Nephron (organoid): Measurements from ENCODE around the gene OR8I2.
"Not testable (repeated sequence)": the region's sequence is repeated elsewhere in the genome, so short reads cannot be mapped to it uniquely, and the experiment has no call there.

Experiments
- H3K27ac Mint-ChIP-seq, 3 experiments: 2 replicates each; pipeline ENCODE4 v1.8.0; 2020; ENCODE audit warnings: mixed read lengths in 3 of 3, mild to moderate bottlenecking in 2 of 3, moderate library complexity in 1 of 3
- H3K27me3 Mint-ChIP-seq: 2 replicates; pipeline ENCODE4 v1.8.0; 2021; ENCODE audit warnings: low read depth, mild to moderate bottlenecking, moderate library complexity, mixed read lengths
- H3K36me3 Mint-ChIP-seq: 2 replicates; pipeline ENCODE4 v1.8.0; 2020; ENCODE audit warnings: low read depth, mixed read lengths
- H3K4me1 Mint-ChIP-seq: 2 replicates; pipeline ENCODE4 v1.8.0; 2020; ENCODE audit warnings: mixed read lengths
- H3K4me3 Mint-ChIP-seq, 3 experiments: 2 replicates each; pipeline ENCODE4 v1.8.0; 2020; ENCODE audit warnings: mild to moderate bottlenecking in 3 of 3, mixed read lengths in 3 of 3, moderate library complexity in 2 of 3
- H3K9me3 Mint-ChIP-seq: 2 replicates; pipeline ENCODE4 v1.8.0; 2020; ENCODE audit warnings: mixed read lengths
- TF ChIP-seq, protein P1 (sequence below), 3 experiments: fragments of 200-600 bp; sonication (generic); IDR thresholded peaks; one replicate each; pipeline ENCODE4 v1.5.0; 2021; ENCODE audit warnings: antibody characterized with exemption in 3 of 3; ENCODE audit not compliant: unreplicated experiment in 3 of 3

OR8I2 gene

DNA sequence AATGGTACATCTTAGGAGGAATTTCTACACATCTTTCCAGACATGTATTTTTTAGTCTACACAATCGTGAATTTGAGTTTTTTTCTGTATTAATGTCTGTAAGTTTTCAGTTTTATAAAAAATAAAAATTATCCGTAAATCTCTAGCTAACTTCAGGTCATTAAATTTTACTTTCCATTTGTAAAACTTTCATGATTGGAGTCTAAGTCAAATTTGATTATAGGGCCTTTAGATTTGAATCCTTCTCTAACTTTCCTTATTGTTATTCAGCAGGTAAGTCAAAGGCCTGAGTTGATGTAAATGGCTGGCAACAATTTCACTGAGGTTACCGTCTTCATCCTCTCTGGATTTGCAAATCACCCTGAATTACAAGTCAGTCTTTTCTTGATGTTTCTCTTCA, at the start of gene OR8I2:
Gene OR8I2 (plus strand): TSS at position 301 of the 400 bp plus-strand sequence. CDS start 0 bp downstream, at position 301.
- Mint-ChIP-seq H3K36me3 (no peaks in the 10 kb centered on the region), H3K4me3 (no peak within 1 kb of the TSS), H3K27ac (no peak within 1 kb of the TSS), H3K4me1 (no peaks in the 10 kb centered on the region), H3K9me3 (no peaks in the 10 kb centered on the region), H3K27me3 (no peaks in the 10 kb centered on the region)
- TF ChIP-seq, protein P1, sequence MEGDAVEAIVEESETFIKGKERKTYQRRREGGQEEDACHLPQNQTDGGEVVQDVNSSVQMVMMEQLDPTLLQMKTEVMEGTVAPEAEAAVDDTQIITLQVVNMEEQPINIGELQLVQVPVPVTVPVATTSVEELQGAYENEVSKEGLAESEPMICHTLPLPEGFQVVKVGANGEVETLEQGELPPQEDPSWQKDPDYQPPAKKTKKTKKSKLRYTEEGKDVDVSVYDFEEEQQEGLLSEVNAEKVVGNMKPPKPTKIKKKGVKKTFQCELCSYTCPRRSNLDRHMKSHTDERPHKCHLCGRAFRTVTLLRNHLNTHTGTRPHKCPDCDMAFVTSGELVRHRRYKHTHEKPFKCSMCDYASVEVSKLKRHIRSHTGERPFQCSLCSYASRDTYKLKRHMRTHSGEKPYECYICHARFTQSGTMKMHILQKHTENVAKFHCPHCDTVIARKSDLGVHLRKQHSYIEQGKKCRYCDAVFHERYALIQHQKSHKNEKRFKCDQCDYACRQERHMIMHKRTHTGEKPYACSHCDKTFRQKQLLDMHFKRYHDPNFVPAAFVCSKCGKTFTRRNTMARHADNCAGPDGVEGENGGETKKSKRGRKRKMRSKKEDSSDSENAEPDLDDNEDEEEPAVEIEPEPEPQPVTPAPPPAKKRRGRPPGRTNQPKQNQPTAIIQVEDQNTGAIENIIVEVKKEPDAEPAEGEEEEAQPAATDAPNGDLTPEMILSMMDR (IDR thresholded peaks at IDR 0.05; ENCODE audit: unreplicated experiment in 3 of 3), result no peak

DNA sequence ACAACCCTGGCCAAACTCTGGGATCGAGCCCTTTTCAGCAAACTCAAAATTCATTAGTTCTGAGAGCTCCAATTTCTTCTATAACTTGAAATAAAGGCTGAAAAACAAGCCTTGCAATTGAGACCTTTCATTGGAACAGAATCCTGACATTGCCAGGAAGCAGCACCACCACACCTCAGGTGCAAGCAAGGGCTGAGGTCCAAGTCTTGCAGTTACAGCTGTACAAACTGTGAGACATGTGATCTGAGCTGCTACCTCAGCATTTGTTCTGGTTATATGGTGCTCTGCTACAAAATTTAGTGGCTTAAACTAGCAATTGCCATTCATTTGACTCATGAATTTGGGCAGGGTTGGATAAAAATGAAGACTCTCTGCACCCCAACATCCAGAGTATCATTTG, 47.6 kb upstream of the OR8I2 start:
- TF ChIP-seq, protein P1 (IDR thresholded peaks at IDR 0.05; ENCODE audit: unreplicated experiment in 3 of 3), result no peak
- Mint-ChIP-seq H3K27me3 (no peaks in the 10 kb centered on the region), H3K27ac (no peak overlapping the region), H3K4me3 (no peak overlapping the region), H3K36me3 (no peaks in the 10 kb centered on the region), H3K4me1 (no peaks in the 10 kb centered on the region), H3K9me3 (peaks cover 9% of the 10 kb centered on the region)

DNA sequence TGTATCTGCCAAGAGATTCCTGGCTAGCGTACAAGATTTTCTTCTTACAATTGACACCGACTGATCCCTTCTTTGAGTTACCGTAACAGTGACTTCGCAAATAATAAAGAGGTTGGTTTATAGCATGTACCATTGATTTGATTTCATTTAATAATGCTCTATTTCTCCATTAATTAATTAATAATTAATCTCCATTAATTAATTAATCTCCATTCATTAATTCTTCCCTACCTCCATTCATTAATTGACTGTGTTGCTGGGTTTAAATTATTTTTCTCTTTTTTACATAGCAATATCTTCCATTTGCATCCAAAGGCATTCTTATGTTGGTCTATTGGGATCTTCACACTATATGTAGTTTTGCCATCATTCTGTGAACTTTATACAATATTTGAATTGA, 44.6 kb upstream of the OR8I2 start:
- TF ChIP-seq, protein P1 (IDR thresholded peaks at IDR 0.05; ENCODE audit: unreplicated experiment in 3 of 3), result no peak

DNA sequence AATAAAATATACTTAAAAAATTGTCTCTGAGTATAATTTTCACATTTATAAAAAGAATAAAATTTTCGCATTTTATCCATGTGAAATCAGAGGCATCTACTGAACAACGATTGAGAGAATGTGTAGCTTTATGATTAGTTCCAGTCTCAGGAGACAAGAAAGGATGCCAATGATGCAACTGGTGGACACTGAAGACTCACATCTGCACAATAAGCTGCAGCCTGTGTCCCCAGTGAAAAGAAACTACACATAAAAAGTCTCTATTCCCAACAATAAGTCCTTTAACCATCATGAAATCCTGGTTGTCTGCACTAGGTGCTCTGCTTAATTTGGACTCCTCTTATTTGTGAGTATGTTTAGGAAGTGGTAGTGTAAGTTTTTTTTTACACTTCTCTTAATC, 43.6 kb upstream of the OR8I2 start:
- TF ChIP-seq, protein P1 (IDR thresholded peaks at IDR 0.05; ENCODE audit: unreplicated experiment in 3 of 3), result no peak
- Mint-ChIP-seq H3K36me3 (no peaks in the 10 kb centered on the region), H3K4me3 (no peak overlapping the region), H3K4me1 (no peaks in the 10 kb centered on the region), H3K27me3 (no peaks in the 10 kb centered on the region), H3K9me3 (no peaks in the 10 kb centered on the region), H3K27ac (no peak overlapping the region)

More for the DNA sequence above, 44.6 kb upstream of the OR8I2 start:
- peaks cover under 1% of the 10 kb centered on the region for H3K9me3 Mint-ChIP-seq
- no peaks in the 10 kb centered on the region for H3K36me3 Mint-ChIP-seq
- no peaks in the 10 kb centered on the region for H3K4me1 Mint-ChIP-seq
- no peak overlapping the region for H3K4me3 Mint-ChIP-seq
- H3K27ac Mint-ChIP-seq, result no peak overlapping the region
- no peaks in the 10 kb centered on the region for H3K27me3 Mint-ChIP-seq

DNA sequence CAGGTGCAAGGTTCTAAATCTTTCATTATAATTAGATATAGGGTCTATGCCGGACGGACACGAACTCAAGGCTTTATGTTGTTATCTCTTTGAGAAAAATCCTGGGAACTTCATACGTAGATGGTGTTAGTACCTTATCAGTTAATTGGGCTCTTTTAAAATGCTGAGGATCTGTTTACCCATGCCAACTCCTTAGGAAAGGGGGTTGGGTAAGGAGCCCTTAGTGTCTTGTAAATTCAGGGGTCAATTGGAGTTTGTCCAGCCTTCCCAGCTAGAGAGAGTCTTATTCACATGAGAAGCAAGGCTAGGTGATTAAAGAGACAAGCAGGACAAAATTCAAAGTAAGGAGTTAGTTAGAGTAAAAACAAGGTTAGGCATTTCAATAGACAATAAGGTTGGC, 36.7 kb upstream of the OR8I2 start:
- H3K9me3 Mint-ChIP-seq, H3K4me1 Mint-ChIP-seq, H3K27ac Mint-ChIP-seq, H3K36me3 Mint-ChIP-seq, H3K27me3 Mint-ChIP-seq, H3K4me3 Mint-ChIP-seq: not testable (repeated sequence)

DNA sequence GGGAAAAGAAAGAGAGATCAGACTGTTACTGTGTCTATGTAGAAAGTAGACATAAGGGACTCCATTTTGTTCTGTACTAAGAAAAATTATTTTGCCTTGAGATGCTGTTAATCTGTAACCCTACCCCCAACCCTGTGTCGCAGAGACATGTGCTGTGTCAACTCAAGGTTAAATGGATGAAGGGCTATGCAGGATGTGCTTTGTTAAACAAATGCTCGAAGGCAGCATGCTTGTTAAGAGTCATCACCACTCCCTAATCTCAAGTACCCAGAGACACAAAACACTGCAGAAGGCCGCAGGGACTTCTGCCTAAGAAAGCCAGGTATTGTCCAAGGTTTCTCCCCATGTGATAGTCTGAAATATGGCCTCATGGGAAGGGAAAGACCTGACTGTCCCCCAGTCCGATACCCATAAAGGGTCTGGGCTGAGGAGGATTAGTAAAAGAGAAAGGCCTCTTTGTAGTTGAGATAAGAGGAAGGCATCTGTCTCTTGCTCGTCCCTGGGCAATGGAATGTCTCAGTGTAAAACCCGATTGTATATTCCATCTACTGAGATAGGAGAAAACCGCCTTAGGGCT, 35.4 kb upstream of the OR8I2 start:
- not testable (repeated sequence) for H3K27me3 Mint-ChIP-seq, H3K27ac Mint-ChIP-seq, H3K36me3 Mint-ChIP-seq, H3K4me3 Mint-ChIP-seq, H3K4me1 Mint-ChIP-seq, H3K9me3 Mint-ChIP-seq

DNA sequence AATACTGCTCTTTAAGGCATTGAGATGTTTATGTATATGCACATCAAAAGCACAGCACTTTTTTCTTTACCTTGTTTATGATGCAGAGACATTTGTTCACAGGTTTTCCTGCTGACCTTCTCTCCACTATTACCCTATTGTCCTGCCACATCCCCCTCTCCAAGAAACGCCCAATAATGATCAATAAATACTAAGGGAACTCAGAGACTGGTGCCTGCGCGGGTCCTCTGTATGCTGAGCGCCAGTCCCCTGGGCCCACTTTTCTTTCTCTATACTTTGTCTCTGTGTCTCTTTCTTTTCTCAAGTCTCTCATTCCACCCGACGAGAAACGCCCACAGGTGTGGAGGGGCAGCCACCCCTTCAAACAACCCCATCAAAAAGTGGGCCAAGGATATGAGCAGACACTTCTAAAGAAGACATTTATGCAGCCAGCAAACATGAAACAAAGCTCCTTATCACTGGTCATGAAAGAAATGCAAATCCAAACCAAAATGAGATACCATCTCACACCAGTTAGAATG, 34.8 kb upstream of the OR8I2 start:
- not testable (repeated sequence) for H3K36me3 Mint-ChIP-seq, H3K27me3 Mint-ChIP-seq, H3K9me3 Mint-ChIP-seq, H3K4me3 Mint-ChIP-seq, H3K27ac Mint-ChIP-seq, H3K4me1 Mint-ChIP-seq
